GM18868 (cell line): ENCODE results near the gene SACM1L.

Experiments
- ATAC-seq: cut with Tn5 transposase; IDR thresholded peaks from one replicate; pipeline ENCODE4 v1.9.1; 2021; ENCODE audit warnings: mild to moderate bottlenecking, moderate library complexity; ENCODE audit not compliant: unreplicated experiment

Gene SACM1L

DNA sequence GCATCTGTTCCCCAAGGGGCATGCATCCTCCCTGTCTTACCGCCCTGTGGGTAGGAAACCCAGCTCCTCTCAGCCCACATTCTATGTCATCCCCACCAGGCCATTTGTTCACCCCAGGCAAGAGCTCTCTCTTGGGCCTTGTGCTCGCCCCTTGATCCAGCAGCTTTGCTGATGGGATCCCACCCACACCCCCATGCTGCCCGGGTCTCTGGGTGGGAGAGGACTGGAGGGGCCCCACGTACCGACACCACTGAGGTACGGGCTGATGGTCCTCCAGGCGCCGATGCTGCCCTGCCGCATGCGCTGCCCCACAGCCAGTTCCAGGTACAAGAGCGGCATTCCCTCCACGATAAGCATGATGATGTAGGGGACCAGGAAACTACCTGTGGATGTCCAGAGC is 92.6 kb downstream of the SACM1L start:
- no peak for ATAC-seq

DNA sequence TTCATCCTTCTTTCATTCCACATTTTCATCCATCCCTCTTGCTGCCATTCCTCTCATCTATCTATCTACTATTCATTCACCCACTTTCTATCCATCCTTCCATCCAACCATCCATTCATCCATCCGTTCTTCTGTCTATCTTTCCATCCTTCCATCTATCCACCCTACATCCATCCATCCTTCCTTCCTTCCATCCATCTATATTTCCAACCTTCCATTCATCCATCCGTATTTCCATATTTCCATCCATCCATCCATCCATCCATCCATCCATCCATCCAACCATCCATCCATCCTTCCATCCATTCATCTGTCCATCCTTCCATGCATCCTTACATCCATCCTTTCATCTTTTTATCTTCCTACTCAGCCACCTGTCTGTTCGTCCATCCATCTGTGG is 93.2 kb downstream of the SACM1L start:
- ATAC-seq: no peak

DNA sequence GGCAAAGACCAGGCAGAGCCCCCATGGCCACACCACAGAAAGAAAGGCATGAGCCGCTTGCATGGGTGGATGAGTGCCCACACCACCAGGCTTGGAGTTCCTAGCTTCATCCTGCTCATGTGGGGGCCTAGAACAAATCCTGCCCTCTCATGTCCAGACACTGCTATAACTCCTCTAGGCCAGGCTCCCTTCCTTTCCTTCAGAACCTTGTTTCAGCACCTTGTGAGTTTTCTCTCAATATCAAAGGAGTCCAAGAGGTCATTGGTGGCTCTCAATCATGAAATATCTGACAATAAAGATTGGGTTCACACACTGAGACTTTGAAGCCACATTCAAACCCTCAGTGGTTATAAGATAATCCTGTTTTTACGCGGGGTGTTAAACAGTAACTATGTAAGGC is 94.5 kb downstream of the SACM1L start:
- no peak for ATAC-seq

DNA sequence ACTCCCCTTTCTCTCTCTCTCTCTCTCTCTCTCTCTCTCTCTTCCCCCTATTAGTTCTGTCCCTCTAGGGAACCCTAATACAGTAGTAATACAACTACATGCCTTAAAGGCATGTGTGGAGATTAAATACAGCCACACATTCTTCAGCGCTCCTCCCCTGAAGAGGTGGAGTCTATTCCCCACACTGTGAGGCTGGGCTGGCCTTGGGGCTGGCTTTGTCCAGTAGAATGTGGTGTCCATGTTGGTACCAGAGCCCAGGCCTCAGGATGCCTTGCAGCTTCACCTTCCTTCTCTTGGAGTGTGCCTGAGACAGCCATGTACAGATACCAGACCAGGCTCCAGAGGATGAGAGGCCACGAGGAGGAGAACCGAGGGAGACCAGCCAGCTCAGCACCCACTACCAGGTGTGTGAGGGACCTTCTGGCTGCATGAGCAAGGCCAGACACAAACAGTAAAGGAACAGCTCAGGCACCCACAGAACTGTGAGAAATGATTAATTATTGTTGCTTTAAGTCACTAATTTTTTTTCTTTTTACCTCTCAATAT is 96.5 kb downstream of the SACM1L start:
- ATAC-seq: no peak

DNA sequence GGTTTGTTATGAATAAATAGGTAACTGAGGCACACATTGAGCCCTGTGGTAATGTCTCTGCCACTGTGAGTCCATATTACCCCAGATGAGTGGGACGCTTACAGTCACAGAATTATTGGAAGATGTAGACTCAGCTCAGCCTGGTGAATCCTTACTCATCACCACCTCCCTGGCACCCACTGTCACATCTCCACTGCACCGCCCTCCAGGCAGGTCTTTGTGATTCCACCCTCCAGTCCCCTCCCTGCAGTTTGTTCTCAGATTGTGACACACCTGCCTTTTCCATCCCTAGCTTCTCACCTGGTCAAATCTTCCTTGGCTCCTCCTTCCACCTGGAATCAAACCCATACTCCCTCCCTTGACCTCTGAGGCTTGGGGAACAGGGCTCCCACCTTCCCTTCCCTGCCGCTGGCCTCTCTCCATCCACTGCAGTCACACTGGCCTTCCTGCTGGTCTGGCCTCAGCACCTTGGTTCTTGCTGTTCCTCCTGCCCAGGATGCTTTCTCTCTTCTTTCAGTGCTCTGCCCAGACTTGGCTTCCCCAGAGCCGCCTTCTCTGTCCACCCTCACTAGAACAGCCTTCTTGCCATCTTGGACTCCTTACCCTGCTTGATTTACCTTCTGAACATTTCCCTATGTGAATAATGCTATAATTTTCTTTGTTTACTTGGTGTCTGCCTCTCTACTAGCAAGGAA is 97.8 kb downstream of the SACM1L start:
- ATAC-seq: no peak

DNA sequence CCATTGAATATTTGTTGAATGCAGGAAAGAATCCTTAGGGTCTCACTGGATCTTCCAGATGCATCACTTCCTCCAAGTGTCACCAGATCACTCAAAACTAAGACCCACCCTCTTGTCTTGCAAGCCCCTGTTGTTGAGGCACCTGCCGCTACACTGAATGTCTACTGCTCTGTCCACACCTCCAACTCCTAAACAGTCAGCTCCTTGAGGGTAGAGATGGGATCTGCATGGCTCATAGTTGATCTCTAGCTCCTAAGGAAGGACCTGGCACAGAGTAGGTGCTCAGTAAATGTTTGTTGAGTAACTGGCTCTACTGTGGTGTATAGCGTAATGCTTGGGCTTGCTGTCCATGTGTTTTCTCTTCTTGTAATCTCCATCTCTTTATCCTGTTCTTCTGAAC is 98.4 kb downstream of the SACM1L start:
- no peak for ATAC-seq

DNA sequence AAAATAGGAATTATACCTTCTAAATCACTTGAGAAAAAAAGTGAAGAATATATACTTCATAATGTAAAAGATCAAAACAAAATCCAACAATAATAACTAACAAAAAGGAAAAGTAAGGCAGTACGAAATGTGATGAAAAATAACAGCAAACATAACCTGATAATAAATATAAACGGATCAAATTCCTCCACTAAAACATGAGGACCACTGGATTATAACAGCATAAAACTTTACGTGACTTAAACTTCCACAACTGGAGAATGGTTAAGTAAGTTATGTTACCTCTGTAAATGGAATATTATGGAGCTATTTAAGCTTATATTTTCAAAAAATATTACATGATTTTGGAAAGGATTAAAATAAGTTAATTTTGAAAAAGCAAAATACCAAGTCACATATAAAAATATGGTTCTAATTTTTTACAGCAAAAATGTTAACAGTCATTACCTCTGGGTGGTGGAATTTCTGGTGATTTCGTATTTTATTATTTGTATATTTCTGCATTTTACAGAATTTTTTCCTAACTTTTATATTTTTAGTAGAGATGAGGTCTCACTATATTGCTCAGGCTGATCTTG is 100.1 kb downstream of the SACM1L start:
- no peak for ATAC-seq

DNA sequence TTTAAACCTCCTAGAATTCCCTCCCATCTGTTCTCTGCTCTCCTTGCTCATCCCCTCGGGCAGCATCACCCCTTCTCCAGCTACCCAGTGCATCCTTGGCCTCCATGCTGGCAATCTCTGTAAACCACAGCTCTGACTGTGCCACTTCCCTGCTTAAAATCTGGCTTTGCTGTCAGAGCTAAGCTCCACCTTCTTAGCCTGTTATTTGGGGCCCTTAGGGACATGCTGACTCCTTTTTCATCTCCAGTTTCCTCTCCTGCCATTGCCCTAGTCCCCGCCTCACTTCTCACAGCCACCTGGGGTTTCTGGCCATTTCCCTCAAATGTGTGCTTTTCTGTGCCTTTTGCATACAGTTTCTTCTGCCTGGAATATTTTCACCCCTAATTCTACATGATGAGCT is 101.4 kb downstream of the SACM1L start:
- ATAC-seq: no peak

DNA sequence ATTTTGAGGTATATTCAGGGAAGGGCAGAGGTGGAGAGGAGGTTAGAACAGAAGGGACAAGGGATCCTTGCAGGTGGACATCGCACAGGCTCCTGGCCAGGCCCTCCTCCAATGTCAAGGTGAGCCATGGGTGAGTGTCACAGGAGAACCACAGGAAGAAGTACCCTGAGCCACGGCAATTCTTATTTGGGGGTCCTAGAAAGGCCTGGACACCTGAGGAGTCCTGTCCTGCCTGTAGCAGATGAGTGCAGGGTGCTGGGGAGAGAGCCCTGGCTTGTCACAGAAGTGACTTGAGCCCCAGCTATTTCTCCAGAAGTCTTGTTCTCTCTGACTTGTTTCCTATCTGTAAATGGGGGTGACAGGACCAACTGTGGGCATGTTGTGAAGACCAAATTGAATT is 102.8 kb downstream of the SACM1L start:
- no peak for ATAC-seq

DNA sequence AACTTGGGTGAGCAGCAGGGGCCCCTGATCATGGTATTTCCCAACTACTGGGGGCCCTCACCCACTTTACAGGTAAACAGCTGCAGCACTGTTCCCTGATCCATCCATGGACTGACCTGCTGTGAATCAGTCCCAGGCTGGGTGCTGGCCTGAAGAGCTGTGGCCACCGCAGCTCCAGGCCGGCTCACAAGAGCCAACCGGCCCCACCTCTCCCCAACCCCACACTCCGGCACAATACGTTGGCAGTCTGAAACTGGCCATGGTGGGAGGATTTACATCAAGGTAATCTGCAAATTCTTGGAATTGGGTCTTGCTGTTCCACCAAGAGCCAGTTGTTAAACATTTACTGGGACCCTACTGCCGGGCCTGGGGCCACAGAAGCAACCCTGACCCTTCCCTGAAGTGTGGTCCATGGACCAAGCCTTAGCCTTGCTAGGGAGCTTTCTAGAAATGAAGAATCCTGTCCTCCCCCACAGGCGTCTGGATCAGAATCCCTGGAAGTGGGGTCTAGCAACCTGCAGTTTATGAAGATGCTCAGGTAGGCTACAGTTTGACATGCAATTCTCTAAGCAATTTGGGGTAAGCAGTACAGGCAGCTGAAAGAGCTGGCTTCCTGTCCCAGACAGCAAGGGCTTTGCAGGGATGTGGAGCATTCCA is 103.4 kb downstream of the SACM1L start:
- ATAC-seq: no peak

DNA sequence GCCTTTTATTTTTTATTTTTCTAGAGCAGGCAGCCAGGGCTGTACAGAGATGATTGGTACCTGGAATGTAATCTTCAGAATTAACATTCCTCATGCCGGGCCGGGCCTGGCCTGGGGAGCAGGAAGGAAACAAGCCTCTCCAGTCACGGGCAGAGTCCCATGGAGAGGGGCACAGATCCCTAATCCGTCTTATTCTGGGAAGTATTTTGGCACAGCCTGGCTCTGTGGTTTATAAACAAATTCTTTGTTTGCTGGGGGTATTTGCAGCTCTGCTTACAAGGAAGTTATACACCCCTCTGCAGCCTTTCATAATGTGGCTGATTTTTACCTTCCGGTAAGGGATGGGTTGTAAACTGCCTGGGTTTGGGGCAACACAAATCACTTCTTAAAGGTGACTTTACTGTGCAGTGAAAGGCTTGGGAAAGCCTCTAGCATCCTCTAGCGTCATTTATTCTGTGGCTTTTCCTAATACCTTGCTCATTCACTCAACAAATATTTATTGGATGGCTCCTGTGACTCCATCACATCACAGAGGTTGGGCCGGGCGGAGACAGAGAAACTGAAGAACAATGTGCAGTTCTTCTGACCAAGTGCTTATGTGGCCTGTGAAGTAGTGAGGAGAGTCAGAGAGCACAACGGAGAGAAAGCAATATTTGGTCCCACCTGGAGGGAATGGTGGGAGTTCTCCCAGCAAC is 104.4 kb downstream of the SACM1L start:
- ATAC-seq: no peak

DNA sequence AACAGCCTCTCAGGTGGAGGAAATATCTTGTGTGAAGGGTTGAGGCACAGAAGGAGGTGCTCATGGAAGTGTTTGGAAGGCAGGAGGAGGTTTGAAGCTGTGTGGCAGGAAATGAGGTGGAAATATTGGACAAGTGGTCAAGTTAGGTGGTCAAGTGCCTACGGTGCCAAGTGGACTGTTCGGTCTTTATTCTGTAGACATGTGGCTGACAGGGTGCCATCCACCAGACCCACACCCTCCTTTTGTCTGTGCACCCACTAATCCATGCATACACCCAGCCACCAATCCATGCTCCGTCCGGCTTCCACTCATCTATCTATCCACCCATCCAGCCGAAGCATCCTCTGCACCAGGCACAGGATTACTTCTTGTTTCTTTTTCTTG is 105.0 kb downstream of the SACM1L start:
- no peak for ATAC-seq

DNA sequence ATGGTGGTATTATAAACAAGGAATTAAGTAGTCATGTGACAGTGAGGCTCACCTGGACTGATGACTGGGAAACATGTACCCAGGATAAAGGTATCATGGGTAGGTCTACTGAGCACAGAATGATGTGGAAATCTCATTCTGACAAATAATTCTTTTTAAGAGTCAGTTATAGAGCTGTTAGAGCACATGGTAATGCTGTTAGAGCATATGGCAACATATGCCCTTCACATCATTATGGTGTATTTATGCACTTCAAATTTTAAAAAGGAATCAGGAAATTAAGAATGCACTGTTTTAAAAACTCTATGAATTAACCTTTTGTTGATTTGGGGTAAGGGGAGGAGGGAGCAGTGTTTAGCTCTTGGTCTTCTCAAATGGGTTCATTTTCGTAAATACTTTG is 105.5 kb downstream of the SACM1L start:
- no peak for ATAC-seq
